ENCODE measurements around the gene RASSF5.

RASSF5 gene

DNA sequence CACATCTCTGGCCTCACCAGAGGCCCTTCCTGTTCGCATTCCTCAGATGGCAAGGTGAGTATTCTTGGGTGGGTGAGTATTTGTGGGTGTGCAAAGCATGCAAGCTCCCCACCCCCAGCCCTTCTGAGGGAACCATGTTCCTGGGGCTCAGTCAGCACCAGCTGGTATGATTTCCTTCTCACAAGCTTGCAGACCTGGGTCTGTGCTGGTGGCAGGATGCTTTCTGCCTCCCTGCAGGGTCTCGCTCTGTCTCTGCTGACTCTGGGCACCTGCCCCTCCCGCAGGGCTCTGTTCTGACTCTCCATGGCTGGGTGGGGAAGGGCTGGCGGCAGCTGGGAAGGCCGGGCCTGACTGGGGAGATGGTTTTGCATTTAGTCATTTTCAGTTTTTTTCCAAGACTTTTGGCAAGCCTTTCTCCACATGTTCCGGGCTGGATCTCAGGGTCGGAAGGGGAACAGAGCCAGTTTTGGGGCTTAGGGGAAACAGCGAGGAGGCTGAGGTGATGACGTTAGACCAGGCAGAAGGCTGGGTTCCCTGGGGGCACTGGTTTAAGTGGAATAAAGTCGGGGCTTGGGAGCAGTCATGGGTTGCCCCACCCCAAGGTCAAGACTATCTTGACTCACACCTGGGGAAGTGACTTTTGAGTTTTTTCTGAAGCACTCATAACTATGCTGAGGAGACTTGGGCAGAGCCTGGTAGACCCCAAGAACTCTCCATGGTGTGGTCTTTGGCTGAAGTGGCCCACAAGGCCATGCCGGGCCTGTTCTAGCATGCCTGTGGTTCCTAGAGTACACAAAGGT, 6.2 kb downstream of the RASSF5 start:
- no peaks in the 10 kb centered on the region for H3K9me3 ChIP-seq
- H3K4me3 ChIP-seq (ENCODE audit: low read depth, low read length) = no peak overlapping the region
- TF ChIP-seq, protein P1, sequence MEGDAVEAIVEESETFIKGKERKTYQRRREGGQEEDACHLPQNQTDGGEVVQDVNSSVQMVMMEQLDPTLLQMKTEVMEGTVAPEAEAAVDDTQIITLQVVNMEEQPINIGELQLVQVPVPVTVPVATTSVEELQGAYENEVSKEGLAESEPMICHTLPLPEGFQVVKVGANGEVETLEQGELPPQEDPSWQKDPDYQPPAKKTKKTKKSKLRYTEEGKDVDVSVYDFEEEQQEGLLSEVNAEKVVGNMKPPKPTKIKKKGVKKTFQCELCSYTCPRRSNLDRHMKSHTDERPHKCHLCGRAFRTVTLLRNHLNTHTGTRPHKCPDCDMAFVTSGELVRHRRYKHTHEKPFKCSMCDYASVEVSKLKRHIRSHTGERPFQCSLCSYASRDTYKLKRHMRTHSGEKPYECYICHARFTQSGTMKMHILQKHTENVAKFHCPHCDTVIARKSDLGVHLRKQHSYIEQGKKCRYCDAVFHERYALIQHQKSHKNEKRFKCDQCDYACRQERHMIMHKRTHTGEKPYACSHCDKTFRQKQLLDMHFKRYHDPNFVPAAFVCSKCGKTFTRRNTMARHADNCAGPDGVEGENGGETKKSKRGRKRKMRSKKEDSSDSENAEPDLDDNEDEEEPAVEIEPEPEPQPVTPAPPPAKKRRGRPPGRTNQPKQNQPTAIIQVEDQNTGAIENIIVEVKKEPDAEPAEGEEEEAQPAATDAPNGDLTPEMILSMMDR (IDR thresholded peaks at IDR 0.05; ENCODE audit: low read depth, low read length) = no peak
- no peaks in the 10 kb centered on the region for H3K36me3 ChIP-seq
- H3K27me3 ChIP-seq = peaks cover 31% of the 10 kb centered on the region
- no peaks in the 10 kb centered on the region for H3K4me1 ChIP-seq
- DNase-seq = no peak

DNA sequence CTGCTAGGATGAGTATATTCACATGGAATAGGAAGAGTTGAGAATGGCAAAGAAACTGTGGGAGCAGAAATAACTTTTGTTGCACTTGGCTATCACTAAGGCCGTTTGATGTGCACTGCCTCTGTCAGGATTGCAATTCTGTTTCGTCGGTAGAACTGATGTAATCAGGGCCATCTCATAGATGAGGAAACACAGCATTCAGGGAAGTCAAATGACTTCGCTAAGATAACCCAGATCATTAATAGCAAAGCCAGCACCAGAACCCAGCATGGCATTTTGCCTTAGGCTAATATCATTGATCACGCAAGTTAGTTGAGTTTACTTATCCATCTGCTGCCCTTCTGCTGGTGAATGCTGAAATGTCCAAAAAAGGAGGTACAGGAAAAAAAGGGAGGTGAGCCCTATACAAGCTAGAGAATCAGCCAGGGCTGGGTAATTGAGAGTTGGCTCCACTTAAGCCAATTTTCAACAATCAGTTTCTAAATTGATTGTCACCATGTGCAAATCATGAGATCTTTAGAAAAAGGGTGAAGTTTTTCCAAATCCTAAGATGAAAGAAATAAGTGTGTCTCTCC, 7.6 kb downstream of the RASSF5 start:
- TF ChIP-seq, protein P1 (IDR thresholded peaks at IDR 0.05; ENCODE audit: low read depth, low read length) = no peak
- Histone ChIP-seq H3K4me3 (ENCODE audit: low read depth, low read length) (no peak overlapping the region), H3K27me3 (peaks cover 18% of the 10 kb centered on the region), H3K36me3 (no peaks in the 10 kb centered on the region), H3K9me3 (no peaks in the 10 kb centered on the region), H3K4me1 (no peaks in the 10 kb centered on the region)
- DNase-seq = no peak

DNA sequence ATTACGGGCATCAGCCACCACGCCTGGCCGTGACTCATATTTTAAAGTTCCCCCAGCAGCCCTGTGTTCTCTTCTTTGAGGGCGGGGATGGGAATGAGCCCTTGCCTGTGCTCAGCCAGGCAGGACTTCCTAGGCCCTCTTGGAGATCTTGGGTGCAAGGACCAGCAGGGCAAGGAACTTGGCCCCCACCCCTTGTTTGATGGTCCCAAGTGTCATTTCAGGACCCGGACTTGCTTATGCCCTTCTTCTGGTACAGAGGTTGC, 9.3 kb downstream of the RASSF5 start:
- H3K9me3 ChIP-seq = no peaks in the 10 kb centered on the region
- DNase-seq = no peak
- TF ChIP-seq, protein P1 (IDR thresholded peaks at IDR 0.05; ENCODE audit: low read depth, low read length) = no peak
- no peak overlapping the region for H3K4me3 ChIP-seq (ENCODE audit: low read depth, low read length)
- no peaks in the 10 kb centered on the region for H3K4me1 ChIP-seq
- H3K36me3 ChIP-seq = no peaks in the 10 kb centered on the region
- H3K27me3 ChIP-seq = peaks cover 3% of the 10 kb centered on the region

DNA sequence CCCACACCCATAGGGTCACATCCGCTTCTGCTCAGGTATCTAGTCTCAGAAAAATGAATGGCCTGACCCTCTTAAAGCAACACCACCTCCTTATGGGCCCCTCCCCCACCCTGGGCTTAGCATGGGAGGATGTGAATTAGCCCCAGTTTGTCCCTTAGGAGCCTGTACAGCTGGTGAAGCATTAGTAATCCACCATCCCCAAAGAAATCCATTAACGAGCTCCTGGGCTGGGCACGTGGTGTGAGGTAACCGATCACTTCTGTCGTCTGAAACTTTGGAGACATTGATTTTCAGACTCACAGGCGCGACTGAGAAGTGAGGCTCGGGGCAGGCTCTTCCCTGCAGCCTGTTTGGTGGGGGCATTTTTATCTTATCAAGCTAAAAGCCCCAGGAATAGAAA, 10.5 kb downstream of the RASSF5 start:
- Histone ChIP-seq H3K4me3 (ENCODE audit: low read depth, low read length) (no peak overlapping the region), H3K27me3 (peaks cover 2% of the 10 kb centered on the region), H3K9me3 (no peaks in the 10 kb centered on the region), H3K36me3 (no peaks in the 10 kb centered on the region), H3K4me1 (no peaks in the 10 kb centered on the region)
- TF ChIP-seq, protein P1 (IDR thresholded peaks at IDR 0.05; ENCODE audit: low read depth, low read length) = no peak
- no peak for DNase-seq

DNA sequence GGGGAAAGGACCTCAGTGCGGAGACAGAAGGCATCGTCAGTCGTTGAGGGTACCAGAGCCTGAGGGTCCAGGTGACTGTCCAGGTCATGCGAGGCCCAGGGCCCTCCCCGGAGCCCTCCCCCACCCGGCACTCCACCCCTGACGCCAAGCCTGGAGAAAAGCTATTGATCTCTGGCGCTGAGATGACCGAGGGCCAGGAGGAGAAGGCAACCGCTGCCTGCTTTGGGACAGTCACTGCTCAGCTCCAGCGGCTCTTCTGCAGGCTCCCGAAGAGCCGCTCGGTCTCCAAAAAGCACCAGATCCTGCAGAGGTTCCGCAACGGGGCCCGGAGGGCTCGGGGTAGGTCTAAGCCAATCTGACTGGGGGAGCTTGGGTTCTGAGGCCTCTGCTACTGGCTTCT, 10.9 kb downstream of the RASSF5 start:
- Histone ChIP-seq H3K4me3 (ENCODE audit: low read depth, low read length) (no peak overlapping the region), H3K36me3 (no peaks in the 10 kb centered on the region), H3K27me3 (peaks cover 2% of the 10 kb centered on the region), H3K9me3 (no peaks in the 10 kb centered on the region), H3K4me1 (no peaks in the 10 kb centered on the region)
- no peak for DNase-seq
- TF ChIP-seq, protein P1 (IDR thresholded peaks at IDR 0.05; ENCODE audit: low read depth, low read length) = no peak

DNA sequence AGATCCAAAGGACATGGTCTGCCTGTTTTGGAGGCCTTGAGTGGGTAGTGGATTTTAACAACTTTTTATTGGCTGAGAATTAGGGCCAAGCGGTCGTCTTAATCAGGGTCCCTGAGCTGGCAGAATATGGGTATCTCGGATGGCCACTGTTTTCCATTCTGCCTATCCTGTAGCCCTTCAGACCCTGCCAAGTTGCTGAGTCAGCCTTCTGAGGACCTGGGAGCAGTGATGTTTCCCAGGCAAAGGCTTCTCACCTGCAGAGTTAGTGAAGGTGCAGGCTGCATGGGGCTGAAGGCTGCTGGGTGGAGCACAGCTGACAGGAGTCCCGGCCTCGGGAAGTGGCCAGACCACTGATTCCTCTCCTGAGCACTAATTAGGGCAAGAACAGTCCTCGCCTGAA, 11.4 kb downstream of the RASSF5 start:
- TF ChIP-seq, protein P1 (IDR thresholded peaks at IDR 0.05; ENCODE audit: low read depth, low read length) = no peak
- no peaks in the 10 kb centered on the region for H3K9me3 ChIP-seq
- no peaks in the 10 kb centered on the region for H3K4me1 ChIP-seq
- H3K4me3 ChIP-seq (ENCODE audit: low read depth, low read length) = no peak overlapping the region
- no peak for DNase-seq
- H3K27me3 ChIP-seq = peaks cover 2% of the 10 kb centered on the region
- no peaks in the 10 kb centered on the region for H3K36me3 ChIP-seq
